ENCODE data around the gene TTR.

TTR gene

DNA sequence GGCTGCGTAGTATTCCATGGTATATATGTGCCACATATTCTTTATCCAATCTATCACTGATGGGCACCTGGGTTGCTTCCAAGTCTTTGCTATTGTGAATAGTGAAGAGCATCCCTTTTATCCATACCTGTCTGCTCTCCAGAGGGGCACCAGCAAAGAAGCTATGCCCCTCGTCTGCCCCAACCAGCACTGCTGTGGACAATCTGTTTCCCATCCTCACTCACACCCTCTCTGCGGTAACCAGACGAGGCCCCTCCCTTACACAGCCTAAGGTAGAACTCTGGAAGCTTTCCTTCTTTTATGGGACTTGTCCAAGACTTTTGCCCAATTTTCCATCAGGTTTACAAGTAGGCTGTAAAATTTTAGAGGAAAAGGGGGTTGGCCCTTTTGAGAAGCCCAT, 24.9 kb downstream of the TTR start:
- no peak for DNase-seq (ENCODE audit: low spot score)

DNA sequence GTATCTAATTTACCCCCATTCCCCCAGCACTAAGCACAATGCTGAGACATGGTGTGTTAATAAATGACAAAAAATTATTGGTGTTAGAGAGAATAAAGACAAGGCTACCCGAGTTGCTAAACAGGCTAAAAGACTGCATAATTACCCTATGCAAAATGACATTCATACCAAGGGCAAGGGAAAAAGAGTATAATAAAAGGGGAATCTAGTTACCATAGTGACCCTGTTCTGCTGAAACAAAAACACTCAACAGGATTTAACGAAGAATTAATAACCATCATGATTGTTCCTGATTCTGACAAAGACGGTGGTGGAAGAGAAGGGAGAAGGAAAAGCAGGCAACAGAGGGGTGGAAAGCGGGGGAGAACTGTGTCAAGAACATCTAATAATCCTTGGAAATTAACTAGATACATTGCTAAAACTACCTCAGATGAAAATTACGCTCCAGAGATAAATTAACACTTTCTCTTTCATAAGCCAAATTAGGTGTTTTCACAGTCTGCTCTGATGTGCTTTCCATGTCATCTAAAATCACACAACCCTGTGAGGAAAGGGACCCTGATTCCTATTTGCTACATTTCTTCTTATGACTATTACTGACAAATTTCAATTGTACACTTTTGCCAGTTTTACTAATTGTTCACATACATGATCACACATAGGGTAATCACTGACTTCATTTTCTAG, 25.5 kb downstream of the TTR start:
- no peak for DNase-seq (ENCODE audit: low spot score)

DNA sequence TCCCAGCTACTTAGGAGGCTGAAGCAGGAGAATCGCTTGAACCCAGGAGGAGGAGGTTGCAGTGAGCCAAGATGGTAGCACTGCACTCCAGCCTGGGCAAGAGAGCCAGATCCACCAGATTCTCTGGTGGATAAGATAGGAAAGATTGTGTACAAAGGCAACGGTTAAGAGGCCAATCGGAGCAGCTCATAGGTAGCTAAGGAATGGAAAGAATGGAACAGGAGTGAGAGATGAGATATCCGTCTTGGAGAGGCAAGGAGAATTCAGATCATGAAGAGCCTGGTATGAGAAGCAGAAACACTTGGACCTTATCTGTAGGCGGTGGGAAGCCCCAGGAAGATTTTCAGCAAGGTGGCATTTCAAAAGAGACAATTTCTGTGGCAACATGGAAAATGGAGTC, 27.1 kb downstream of the TTR start:
- DNase-seq (ENCODE audit: low spot score), result no peak

DNA sequence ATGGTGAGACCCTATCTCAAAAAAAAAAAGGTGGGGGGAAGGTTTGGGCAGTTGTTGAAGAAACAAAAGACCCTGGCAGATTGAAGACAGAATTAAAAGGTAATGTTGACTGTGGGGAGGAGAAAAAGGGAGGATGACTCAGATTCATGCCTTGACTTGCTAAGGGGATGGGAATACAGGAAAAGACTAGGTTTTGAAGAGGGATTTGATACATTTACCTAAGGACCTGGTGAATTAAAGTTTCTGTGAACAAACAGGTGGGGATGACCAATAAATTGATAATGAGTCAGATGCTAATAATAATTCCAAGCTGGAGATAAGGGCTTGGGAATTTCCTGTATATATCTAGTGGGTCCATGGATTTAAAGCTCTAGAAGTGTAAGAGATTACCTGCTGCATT, 27.6 kb downstream of the TTR start:
- DNase-seq (ENCODE audit: low spot score), result no peak

DNA sequence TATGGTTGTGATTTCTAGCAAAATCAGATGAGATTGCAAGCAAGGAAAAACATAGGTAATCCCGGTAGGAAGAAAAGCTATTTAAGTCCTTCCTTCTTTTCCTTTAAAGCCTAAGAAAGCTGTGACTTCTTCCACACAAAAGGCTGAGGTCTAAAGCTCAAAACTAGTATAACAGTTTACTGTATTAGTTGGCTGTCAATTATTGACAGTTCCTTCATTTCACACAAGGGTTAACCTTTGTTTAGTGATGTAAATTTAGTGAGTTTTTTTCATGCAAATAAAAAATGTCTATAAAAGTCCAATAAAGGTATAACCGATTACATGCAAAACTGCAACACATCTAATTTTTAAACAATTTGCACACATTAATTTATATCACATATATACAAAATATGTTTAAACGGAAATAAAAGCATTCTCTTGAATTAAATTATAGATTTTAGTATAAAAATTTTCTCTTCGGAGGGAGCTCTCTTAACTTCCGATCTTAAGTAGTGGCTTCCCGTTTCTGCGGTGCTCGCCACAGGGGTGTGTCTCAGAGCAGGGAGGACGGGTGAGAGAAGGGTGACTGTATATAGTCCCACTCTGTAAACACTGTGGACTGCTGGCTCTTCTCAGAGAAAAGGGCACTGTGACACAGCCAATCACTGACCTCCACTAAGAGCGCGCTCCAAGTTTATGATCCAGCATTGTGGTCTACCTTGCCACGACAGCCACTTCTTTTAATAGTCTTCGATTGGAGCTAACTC, 33.4 kb downstream of the TTR start:
- DNase-seq (ENCODE audit: low spot score), result no peak

DNA sequence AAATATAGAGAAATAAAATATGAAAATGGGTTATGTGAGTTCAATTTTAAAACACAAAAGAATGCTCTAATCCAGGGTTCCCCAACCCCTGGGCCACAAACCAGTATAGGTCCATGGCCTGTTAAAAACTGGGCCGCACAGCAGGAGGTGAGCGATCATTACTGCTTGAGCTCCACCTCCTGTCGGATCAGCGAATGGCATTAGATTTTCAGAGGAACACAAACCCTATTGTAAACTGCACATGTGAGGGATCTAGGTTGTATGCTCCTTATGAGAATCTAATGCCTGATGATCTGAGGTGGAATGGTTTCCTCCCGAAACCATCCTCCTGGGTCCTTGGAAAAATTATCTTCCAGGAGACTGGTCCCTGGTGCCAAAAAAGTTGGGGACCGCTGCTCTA, 34.7 kb downstream of the TTR start:
- DNase-seq (ENCODE audit: low spot score), result no peak

DNA sequence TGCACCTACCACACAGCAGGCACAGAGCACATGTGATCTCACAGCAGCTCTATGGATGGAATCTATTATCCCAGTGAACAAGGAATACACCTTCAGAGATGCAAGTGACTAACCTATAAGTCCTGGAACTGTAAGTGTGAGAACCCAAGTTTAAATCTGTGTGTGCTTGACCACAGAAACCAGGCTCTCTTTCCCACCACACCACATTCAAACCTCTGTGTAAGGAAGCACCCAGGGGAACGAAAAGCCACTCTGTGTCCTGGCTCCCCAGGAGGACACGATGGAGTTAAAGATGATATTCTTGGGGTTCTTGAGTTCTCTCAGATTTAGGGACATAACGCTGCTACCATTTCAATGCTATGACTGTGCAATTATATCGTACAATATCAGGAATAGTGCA, 38.9 kb downstream of the TTR start:
- no peak for DNase-seq (ENCODE audit: low spot score)

DNA sequence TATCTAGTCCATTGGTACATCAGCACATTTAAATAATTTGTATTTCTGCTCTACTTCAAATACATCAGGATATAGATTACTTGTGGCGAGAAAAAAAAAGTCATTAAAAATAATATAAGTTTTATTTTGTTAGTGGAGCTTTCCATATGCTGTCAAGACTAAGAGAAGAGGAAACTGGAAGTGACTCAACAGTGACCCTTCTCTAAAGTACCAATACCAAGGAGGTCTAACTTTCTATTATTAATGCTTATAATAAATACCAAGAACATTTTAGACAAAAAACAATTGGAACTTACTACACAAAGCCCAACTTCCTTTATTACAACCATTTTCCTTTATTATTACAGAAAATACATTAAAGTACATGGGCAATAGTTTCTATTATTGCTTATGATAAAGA, 39.8 kb downstream of the TTR start:
- no peak for DNase-seq (ENCODE audit: low spot score)

DNA sequence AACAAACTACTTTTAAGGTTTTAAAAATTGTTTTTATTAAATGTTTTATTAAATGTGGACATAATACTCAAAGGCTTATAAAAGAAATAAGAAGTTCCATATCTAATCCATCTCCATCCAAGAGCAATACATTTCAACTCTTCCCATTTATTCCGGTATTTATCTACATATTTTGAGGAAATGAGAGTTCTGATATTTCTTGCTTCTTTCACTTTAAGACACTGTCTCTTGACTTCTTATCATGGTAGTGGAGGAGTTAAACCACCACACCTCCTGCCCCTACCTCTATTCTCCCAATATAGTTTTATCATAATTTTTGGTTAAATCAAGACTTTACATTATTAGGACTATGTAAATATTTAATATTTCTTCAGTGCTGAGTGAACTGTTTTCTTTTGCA, 40.7 kb downstream of the TTR start:
- DNase-seq (ENCODE audit: low spot score), result no peak

DNA sequence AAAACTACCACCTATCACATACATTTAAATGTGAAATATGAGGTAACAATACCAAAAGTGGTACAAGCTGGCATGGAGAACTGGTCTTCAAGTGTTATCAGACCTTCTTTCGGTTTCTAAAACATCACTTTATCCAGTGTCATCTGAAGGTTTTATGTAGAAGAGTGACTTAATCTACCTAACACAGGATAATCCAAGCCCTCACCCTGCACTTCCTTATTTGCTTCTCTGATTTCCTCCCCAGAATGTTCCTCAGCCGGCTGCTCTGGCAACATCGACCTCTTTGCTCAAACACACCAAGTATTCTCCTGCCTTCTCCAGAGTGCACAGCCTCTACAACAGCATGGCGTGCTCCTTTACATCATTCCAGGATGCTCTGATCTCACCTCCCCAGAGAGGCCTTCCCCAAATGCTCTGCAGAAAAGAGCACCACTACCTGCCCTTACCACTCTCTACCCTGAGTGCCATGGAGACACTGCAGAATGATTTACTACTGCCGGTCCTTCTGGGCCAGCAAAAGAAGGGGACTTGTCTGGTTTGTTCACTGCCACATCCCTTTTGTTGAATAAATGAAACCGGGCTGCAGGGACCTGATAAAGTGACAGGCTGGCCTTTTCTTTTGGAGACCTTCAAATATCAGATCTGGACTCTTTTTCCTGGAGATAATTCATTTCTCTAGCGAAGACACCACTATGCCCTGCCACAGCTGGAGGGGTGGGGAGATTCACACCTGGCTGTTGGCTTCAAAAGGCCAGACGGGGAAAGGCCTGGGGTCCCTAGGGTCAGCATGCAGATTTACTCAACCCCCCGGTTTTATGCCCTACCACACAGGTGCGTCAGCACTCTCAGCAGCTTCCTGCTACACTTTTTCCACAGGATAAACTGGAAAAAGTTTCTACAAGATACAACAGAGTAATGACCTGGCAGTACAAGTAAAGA, 42.0 kb downstream of the TTR start:
- no peak for DNase-seq (ENCODE audit: low spot score)

DNA sequence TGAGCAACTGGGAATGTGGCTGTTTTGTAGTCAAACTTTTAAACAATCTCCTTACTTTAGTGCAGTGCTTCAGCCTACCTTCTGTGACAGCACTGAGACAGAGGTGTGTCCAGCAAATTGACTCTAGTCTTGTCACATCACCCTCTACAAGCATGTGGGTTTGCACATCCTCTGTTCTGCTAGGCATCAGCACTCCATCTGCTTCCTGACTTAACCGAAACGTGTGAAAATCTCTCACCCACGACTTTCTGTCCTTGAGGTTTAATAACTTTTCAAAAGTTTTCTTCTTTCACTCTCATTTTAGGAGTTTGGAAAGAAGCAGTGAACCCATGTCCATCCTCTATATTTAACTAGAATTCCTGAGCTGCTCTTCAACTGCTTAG, 42.6 kb downstream of the TTR start:
- DNase-seq (ENCODE audit: low spot score), result no peak

DNA sequence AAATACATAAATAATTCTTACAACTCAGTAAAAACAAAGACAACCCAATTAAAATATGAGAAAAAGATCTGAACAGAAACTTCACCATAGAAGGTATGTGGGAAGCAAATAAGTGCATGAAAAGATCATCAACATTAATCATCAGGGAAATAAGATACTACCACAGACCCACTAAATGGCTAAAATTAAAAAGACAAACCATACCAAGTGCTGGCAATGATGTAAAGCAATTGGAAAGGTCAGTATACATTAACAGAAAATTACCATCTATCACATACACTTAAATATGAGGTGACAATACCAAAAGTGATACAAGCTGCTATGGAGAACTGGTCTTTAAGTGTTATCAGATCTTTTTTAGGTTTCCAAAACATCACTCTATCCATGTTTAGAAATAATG, 44.7 kb downstream of the TTR start:
- DNase-seq (ENCODE audit: low spot score), result no peak

DNA sequence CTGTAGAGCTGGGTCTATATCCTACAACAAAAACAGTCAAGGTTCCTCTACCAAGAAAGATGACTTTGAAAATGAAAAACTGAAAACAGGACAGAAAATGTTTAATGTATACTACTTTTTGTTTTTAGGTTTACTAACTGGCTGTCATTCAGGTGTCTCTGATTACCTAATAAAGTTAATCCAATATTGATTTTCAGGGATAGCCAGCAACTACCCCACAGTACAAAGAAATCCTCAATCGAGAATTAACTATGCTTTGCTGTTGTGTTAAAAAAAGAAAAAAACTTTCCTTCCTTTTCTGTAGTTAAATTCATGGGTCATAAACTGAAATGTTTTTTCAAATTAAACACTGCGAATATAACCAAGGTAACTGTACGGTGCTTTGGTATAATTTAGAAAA, 45.8 kb downstream of the TTR start:
- DNase-seq (ENCODE audit: low spot score), result no peak

DNA sequence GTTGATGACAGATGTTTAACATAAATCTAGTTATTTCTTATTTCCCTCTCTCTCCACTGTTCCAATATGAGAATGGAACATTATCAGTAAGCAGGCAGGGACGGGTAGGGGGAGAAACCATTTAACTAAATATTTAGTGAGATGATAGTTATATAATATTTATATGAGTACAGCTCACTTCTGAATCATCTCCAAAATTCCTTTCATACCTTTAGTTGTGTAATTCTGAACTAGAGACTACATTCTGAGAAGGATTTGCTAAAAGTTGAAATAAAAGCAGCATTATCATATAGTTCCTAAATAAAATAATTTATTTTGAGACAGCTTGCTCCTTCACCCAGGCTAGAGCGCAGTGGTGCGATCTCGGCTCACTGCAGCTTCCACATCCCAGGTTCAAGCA, 51.3 kb downstream of the TTR start:
- no peak for DNase-seq (ENCODE audit: low spot score)

DNA sequence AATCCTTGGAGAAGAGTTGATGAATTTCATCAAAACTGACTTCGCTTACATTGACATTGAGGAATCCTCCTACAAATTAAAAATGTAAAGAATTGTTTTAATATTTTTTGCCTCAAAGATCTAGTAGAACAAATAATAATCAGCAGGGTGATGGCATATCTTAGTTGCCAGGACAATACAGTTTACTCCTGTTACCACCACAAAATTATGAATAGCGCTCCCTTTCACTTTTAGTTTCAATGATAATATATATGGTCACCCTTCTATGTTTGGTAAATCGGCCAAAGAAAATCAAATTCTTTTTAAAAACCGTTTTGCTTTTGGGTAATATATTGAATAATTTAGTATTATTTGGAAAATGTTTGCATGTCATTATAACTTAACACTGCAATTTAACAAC, 53.7 kb downstream of the TTR start:
- DNase-seq (ENCODE audit: low spot score), result no peak

DNA sequence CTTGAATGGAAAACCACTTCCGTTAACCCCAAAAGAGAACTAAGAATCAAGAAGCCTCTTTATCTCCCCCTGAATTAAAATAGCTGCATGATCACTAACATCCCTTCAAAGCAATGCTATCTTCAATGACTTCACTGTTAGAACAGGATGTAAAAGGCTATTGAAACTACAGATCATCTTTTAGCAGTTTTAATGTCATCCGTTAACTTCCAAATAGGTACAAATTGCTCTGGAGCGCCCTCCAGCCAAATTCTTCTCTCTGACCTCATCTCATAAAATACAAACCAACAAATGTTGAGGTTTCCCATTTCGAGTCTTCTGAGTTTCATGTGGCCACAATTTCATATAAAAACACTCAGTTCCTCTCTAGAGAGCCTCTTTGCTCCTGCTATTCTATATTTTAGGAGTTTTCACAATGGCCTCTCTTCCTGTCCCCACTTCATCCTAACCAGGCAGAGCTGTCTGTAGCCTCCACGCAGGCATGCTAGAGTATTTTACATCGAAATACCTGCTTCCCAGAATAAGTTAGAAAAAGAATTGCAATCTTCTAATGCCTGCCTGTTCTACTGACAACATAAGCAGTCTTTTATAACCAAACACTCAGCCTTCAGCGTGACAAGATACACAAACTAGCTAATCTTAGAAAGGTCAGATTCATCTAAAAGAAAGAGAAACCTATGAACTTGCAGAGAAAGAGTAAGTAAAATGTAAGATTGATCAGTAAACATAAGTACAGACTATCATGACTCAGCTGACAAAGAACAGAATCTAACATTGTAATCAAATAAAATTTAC, 54.9 kb downstream of the TTR start:
- DNase-seq (ENCODE audit: low spot score), result no peak

DNA sequence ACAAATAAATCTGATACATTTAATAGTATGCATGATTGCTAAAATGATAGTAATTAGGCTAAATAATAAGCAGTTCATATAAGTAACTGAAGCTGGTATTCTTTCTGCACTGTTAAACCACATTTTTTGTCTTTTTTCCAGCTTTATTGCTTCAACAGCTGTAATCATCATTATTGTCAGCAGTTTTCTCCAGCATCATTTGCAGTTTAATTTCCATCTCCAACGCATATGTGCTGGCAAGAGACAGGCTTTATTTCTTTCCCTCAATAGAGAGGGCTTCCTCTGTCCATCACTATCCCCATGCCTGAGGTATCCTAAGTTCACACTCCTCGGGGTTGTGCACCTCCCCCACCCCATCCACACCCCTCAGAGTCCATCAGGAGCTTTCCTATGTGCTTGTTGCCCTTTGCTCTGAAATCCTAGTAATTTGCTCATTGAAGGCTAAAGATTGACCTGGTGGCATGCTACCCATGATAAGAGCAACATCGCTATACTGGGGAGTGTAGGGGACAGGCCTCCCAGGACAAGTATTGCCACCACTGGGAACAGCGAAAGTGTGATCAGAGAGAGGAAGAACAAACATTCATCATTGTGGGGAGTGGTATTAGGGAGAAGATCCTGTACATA, 55.6 kb downstream of the TTR start:
- DNase-seq (ENCODE audit: low spot score), result no peak

Measured in CD4-positive, alpha-beta T cell treated with Interleukin-6 at 100 ng/mL for 8 hours (primary cell).